Head of caudate nucleus (tissue), 42 donors: ENCODE measurements around the gene ST8SIA4.

Source experiments
- DNase-seq, 42 donors: peaks; one replicate each; pipeline versions ENCODE4 v3.0.0 to v3.0.0-alpha.2; 2020 to 2021; ENCODE audit warnings: mixed read lengths in 7 of 42
- intact Hi-C: fragments of 100-400 bp; cut with DNase I; formaldehyde crosslinking; loops from one replicate; pipeline ENCODE4 v1.15.0; 2022

The ST8SIA4 gene

DNA sequence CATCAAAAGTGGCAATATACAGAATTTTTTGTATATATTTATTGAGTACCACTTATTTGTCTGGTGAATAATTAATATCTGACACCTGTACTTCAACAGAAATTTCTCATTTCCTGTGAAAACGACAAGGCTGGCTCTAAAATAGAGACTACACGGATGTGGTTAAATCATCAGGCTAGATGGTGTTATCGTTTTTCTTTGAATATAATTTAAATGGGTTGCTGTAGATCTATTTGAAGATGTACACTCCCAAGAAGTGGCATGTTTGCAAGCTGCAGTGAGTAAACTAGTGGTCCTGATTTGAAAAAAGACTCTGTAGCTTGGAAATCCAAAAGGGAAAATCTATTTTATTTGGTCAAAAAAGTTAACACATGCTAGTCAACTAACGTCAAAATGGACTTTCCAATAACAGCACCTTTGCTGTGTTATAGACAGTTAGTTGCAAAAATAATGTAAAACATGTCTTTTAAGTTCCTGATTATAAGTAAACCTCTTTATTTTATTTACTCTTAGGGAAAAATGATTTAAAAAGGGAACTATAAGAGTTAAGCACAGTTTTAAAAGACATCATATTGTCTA, 13.8 kb downstream of the ST8SIA4 start:
- no peak for DNase-seq
- intact Hi-C loops: no loop called here

DNA sequence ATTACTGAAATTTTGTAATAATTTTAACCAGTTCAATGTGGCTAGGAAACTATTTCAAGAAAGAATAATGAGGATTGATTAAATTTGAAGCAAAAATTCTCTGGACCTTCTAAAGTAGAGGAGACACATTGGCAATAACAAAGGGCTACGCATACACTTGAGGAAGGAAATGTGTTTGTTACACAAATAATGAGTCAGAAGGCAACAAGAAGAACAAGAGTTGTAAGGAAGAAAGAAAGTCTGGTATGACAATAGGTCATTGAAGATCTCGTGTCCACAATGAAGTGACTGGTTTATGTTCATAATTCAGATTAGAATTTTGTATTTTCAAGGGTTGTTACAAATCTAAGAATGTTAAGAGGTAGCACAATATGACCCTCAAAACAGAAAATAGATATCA, 25.8 kb downstream of the ST8SIA4 start:
- DNase-seq: no peak
- intact Hi-C loops: no loop called here

GRCh38 chr5:100872408-100873190, 30.5 kb downstream of the ST8SIA4 start:
- intact Hi-C loops: no loop called here
- no peak for DNase-seq

GRCh38 chr5:100867039-100867562, 36.0 kb downstream of the ST8SIA4 start:
- intact Hi-C loops: no loop called here
- DNase-seq: no peak

- DNase-seq: no peak
- intact Hi-C loops: no loop called here
Observed at GRCh38 chr5:100864931-100865330, 38.2 kb downstream of the ST8SIA4 start.

DNA sequence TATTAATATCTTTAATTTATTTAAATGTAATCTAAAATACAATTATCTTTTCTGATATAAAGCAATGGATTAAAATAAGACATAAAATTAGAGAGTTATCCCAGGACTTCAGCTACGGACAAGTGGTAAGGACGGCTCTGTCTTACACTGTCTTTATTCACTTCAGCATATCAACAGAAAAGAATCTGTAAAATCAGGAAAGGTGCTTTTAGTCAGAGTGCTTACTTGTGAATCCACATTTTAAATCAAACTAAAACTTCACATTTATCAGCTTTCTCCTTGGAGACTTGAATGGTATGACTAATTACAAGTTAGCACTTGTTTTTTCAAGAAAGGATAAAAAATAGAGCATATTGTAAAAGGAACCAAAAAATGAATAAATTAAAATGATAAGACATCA, 39.3 kb downstream of the ST8SIA4 start:
- DNase-seq: no peak
- intact Hi-C loops: no loop called here

- intact Hi-C loops: no loop called here
- DNase-seq: no peak
Observed at GRCh38 chr5:100861148-100861547, 41.9 kb downstream of the ST8SIA4 start.

DNA sequence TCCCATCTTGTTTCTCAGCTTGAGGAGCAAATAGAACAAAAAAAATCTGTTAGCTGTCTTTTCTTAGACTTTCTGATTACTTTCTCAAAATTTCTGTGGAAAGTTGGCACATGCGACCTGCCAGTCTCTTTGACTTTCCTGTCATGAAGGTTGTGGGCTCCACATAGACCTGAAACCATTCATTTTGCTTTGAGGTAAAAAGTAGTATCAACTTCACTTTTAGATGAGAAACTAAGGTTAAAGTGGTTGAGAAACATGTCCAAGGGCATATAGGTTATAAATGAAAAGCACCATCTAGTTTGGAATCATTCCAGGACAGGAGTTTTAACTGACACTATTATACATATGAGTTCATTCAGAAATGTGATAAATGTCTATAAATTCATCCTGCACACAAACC, 42.7 kb downstream of the ST8SIA4 start:
- intact Hi-C loops: no loop called here
- no peak for DNase-seq

DNA sequence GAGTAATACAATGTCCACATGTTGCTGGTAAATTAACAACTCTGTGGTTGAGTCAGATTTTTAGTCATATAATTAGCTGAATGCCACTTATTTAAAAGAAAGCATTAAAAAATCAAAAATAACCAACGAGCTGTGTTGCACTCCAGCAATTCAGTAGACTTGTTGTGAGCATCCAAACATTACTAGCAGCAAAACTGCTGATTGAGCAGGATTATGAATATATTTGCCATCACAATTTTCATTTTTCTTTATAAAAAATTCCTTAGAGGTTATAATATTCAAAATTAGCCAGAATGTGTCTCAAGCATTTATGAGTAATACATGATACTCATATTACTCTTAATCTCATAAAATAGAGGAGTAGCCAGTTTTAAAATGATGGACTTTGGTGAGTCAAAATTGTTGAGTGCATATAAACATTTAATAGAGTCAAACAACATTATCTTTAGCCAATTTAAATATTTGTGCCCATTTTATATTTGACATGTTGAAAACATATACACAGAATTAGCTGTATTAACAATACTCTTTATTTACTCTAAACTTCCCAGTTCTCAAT, 44.0 kb downstream of the ST8SIA4 start:
- no peak for DNase-seq
- intact Hi-C loops: no loop called here

- intact Hi-C loops: no loop called here
- DNase-seq: no peak
Observed at GRCh38 chr5:100856462-100856861, 46.6 kb downstream of the ST8SIA4 start.

- intact Hi-C loops: no loop called here
Observed at GRCh38 chr5:100855937-100856430, 47.1 kb downstream of the ST8SIA4 start.

DNA sequence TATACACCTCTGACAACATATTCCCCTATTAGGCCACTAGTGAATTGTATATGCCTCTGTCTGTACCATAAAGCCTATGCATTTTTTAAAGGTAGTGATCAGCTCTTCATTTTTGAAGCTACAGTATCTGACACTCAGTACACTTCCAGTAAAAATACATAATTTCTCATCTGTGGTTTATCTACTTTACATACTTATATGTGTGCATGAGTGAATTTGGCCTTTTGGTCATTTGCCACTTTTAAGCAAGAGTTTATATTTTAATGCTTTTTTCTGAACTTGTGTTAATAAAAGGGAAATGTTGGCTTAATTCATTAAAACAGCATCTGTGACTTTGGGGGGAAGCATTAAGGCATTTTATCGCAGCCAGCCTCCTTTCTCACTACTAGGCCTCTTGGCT, 47.8 kb downstream of the ST8SIA4 start:
- intact Hi-C loops: no loop called here
- DNase-seq: no peak

More at GRCh38 chr5:100855937-100856430, 47.1 kb downstream of the ST8SIA4 start:
- DNase-seq: no peak

GRCh38 chr5:100854591-100854990, 48.5 kb downstream of the ST8SIA4 start:
- intact Hi-C loops: no loop called here
- no peak for DNase-seq

GRCh38 chr5:100853582-100853981, 49.5 kb downstream of the ST8SIA4 start:
- no peak for DNase-seq
- intact Hi-C loops: no loop called here

- intact Hi-C loops: no loop called here
- DNase-seq: no peak
Observed at GRCh38 chr5:100852988-100853449, 50.1 kb downstream of the ST8SIA4 start.

GRCh38 chr5:100852051-100852450, 51.0 kb downstream of the ST8SIA4 start:
- intact Hi-C loops: no loop called here

GRCh38 chr5:100846772-100847171, 56.3 kb downstream of the ST8SIA4 start:
- intact Hi-C loops: no loop called here
- no peak for DNase-seq

More at GRCh38 chr5:100852051-100852450, 51.0 kb downstream of the ST8SIA4 start:
- DNase-seq: no peak

DNA sequence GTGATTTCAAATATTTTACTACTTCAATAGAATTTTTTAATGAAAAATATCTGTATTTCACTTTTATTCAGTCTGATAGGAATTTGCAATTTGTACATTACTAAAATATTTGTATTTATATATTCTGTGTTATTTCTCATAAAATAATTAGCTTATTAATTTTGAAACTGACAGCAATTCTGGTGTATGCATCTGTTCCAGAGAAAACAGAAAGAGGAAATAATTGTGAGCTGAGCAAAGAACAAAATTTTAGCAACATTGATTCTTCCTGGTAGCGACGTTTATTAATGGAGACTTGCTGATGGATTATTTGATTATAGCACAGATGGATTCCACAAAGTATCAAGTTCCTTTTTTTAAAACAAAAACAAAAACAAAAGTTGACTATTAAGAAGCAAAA, 61.0 kb downstream of the ST8SIA4 start:
- intact Hi-C loops: no loop called here
- no peak for DNase-seq

GRCh38 chr5:100841358-100842076, 61.6 kb downstream of the ST8SIA4 start:
- intact Hi-C loops: no loop called here
- DNase-seq: no peak

DNA sequence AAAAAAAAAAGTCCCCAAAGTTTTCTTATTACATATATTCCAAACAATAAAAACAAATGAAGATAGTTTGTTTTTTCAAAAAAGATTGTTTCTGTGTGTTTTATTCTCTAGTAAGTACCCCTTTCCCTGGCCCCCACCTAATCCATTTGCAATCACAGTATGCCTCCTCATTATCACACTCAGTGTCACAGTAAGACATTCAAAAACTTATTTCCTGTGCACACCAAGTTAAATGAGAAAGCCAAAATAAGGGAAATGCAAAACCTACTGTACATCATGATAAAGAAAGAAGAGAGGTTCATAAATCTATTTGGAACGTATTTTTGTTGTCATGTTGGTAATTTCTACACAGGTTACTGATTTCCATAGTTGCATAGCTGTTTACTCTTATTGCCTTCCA, 62.3 kb downstream of the ST8SIA4 start:
- intact Hi-C loops: no loop called here
- DNase-seq: no peak
